ENCODE measurements around the gene ZFYVE16. TPM values are rescaled to one million over a fixed set of nuclear protein-coding genes. Genes with fewer than 3 reads are reported as not detected.

Gene ZFYVE16
- total and polyA plus RNA-seq, 2 of the 13 experiments (the other 11 are each of a cell fraction or from before 2014, with no cell fraction given): 9.3 to 33.3 TPM

DNA sequence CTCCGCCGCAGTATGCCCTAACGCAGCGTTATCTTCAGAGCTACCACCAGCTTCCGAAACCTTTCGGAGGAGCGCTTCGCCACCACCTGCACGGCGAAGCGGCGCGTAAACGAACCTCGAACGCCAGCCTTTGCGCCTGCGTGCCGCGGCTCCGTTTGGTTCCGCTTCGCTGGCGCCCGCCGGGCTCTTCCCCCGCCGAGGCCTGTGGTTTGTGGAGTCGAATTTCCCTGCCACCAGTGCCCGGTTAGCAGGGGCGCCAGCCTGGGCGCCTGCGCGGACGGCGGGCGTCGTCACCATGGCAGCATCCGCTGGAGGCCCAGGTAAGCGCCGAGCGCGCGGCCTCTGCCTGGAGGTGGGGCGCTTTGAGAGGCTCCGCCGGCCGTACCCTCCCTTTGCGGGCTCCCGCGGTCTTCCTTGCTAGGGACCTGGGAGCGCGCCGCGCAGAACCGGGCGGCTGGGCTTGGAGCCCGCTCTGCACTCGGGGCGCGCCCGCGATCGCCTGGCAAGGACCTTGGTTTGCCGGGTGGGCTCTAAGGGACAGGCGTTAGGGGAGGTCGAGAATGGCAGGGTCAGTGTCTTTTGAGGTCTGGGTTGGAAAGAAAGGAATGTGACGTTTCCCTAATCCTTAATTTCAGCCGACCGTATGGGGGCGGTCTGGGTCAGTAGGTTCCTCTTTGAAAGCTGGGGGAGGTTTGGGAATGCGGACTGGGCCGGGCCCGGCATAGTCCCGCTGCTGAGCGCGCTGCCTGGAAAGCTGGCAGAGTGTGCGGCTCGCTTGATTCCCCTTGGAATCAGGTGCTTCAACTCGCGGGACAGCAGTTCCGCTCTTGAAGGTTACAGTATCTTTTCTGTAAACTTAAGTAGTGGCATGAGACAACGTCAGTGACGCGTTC lies 80.2 kb downstream of the ZFYVE16 start, which contains the start of gene FAM151B (continued):
- no peak for TF ChIP-seq HNF1A (IDR thresholded peaks at IDR 0.05; ENCODE audit: low read depth)
- TF ChIP-seq HNF1A (CRISPR knock-in tag; IDR thresholded peaks at IDR 0.05; ENCODE audit: borderline replicate concordance): peak; percentile 43; the same call in 1 of the 2 replicates
- TF ChIP-seq ZNF546 (CRISPR knock-in tag; conservative IDR thresholded peaks at IDR 0.05): no peak
- no peak for TF ChIP-seq ZNF33A (CRISPR knock-in tag; IDR thresholded peaks at IDR 0.05; ENCODE audit: borderline replicate concordance)
- TF ChIP-seq HOXA3 (CRISPR knock-in tag; IDR thresholded peaks at IDR 0.05): 0 out of 2 replicates have a peak, but pooled peaks have one; percentile 42
- peak; percentile 95; the same call in 2 of the 3 replicates for TF ChIP-seq MXI1 (IDR thresholded peaks at IDR 0.05; ENCODE audit: borderline replicate concordance, low read depth, low read length)
- TF ChIP-seq, protein P1, sequence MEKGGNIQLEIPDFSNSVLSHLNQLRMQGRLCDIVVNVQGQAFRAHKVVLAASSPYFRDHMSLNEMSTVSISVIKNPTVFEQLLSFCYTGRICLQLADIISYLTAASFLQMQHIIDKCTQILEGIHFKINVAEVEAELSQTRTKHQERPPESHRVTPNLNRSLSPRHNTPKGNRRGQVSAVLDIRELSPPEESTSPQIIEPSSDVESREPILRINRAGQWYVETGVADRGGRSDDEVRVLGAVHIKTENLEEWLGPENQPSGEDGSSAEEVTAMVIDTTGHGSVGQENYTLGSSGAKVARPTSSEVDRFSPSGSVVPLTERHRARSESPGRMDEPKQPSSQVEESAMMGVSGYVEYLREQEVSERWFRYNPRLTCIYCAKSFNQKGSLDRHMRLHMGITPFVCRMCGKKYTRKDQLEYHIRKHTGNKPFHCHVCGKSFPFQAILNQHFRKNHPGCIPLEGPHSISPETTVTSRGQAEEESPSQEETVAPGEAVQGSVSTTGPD (CRISPR knock-in tag; IDR thresholded peaks at IDR 0.05): no peak
- no peak for TF ChIP-seq DDIT3 (CRISPR knock-in tag; IDR thresholded peaks at IDR 0.05)
- TF ChIP-seq CENPX (CRISPR knock-in tag; IDR thresholded peaks at IDR 0.05): no peak
- TF ChIP-seq POLR2G (IDR thresholded peaks at IDR 0.05; ENCODE audit: low read depth, low read length): peak; percentile 85
- peak; percentile 29 for TF ChIP-seq THAP11 (CRISPR knock-in tag; IDR thresholded peaks at IDR 0.05)
- no peak for TF ChIP-seq CSRNP2 (CRISPR knock-in tag; conservative IDR thresholded peaks at IDR 0.05; ENCODE audit: low read depth)
- peak; percentile 96 for TF ChIP-seq SAP130 (CRISPR knock-in tag; IDR thresholded peaks at IDR 0.05; ENCODE audit: low read depth)
- TF ChIP-seq TEF (CRISPR knock-in tag; IDR thresholded peaks at IDR 0.05): 0 out of 2 replicates have a peak, but pooled peaks have one; percentile 14
- peak; percentile 89 for TF ChIP-seq TOPORS (CRISPR knock-in tag; IDR thresholded peaks at IDR 0.05)
- TF ChIP-seq ZNF260 (CRISPR knock-in tag; IDR thresholded peaks at IDR 0.05; ENCODE audit: borderline replicate concordance, low read depth): no peak
- no peak for TF ChIP-seq RBAK (CRISPR knock-in tag; IDR thresholded peaks at IDR 0.05)
- TF ChIP-seq ELF1 (CRISPR knock-in tag; IDR thresholded peaks at IDR 0.05): peak; percentile 72
- TF ChIP-seq REL (CRISPR knock-in tag; conservative IDR thresholded peaks at IDR 0.05): no peak
- TF ChIP-seq ZNF264 (CRISPR knock-in tag; IDR thresholded peaks at IDR 0.05): no peak; the same call in 1 of the 2 replicates
